Keratinocyte (primary cell): ENCODE results near the gene ALOX5AP. TPM values are rescaled to one million over a fixed set of nuclear protein-coding genes. Genes with fewer than 3 reads are reported as not detected.
A peak's percentile ranks its signal among the peaks of the same experiment; 100 is the strongest.

Source experiments
- DNase-seq: peaks from one replicate; pipeline ENCODE4 v3.0.0-alpha.2; 2011; ENCODE audit warnings: low read depth, missing footprints, low spot score
- FAIRE-seq: peaks from 2 replicates; lab custom pipeline; 2011; peaks lifted over from hg19 to GRCh38; lab: Jason Lieb, UNC
- H2AFZ ChIP-seq: 2 replicates; pipeline ENCODE4 v1.6.0; 2012; ENCODE audit warnings: low read length, control low read depth, inconsistent platforms; ENCODE audit not compliant: control insufficient read depth
- H3K27ac ChIP-seq: 2 replicates; pipeline ENCODE4 v1.5.1; 2011; ENCODE audit warnings: low read length; ENCODE audit not compliant: control insufficient read depth, insufficient read depth
- H3K27me3 ChIP-seq: 3 replicates; pipeline ENCODE4 v1.6.0; 2011; ENCODE audit warnings: low read length; ENCODE audit not compliant: control insufficient read depth, insufficient read depth; ENCODE audit errors: extremely low read depth
- H3K36me3 ChIP-seq, 2 experiments: 2 replicates in 1 of 2; 3 replicates in 1 of 2; pipeline ENCODE4 v1.5.1; 2011; ENCODE audit warnings: low read length in 2 of 2, mild to moderate bottlenecking in 1 of 2; ENCODE audit not compliant: control insufficient read depth in 2 of 2, insufficient read depth in 2 of 2; ENCODE audit errors: extremely low read depth in 1 of 2
- H3K4me1 ChIP-seq: 3 replicates; pipeline ENCODE4 v1.5.1; 2011; ENCODE audit warnings: low read length; ENCODE audit not compliant: control insufficient read depth, insufficient read depth; ENCODE audit errors: extremely low read depth
- H3K4me2 ChIP-seq: 3 replicates; pipeline ENCODE4 v1.6.0; 2011; ENCODE audit warnings: low read depth, low read length; ENCODE audit not compliant: control insufficient read depth, insufficient read depth; ENCODE audit errors: extremely low read depth
- H3K4me3 ChIP-seq, 3 experiments: fragments of 200-600 bp in 1 of 3; sonication (generic) in 1 of 3; 2 replicates in 2 of 3; 3 replicates in 1 of 3; pipeline ENCODE4 v1.5.1; 2011 to 2016; ENCODE audit warnings: low read length in 3 of 3, mild to moderate bottlenecking in 3 of 3, control low read depth in 2 of 3, inconsistent platforms in 1 of 3, low read depth in 1 of 3, mixed read lengths in 1 of 3, mixed run types in 1 of 3, moderate library complexity in 1 of 3; ENCODE audit not compliant: control insufficient read depth in 2 of 3, insufficient read depth in 2 of 3; ENCODE audit errors: extremely low read depth in 1 of 3
- H3K79me2 ChIP-seq: 2 replicates; pipeline ENCODE4 v1.6.0; 2012; ENCODE audit warnings: low read length; ENCODE audit not compliant: control insufficient read depth, insufficient read depth
- H3K9ac ChIP-seq: 3 replicates; pipeline ENCODE4 v1.6.0; 2011; ENCODE audit warnings: low read length; ENCODE audit not compliant: control insufficient read depth, insufficient read depth; ENCODE audit errors: extremely low read depth
- H3K9me1 ChIP-seq: 3 replicates; pipeline ENCODE4 v1.6.0; 2011; ENCODE audit warnings: low read length; ENCODE audit not compliant: control insufficient read depth, insufficient read depth; ENCODE audit errors: extremely low read depth
- H3K9me3 ChIP-seq: 2 replicates; pipeline ENCODE4 v1.5.1; 2012; ENCODE audit warnings: low read depth, low read length; ENCODE audit not compliant: control insufficient read depth
- H4K20me1 ChIP-seq: 3 replicates; pipeline ENCODE4 v1.6.0; 2011; ENCODE audit warnings: low read length; ENCODE audit not compliant: control insufficient read depth, insufficient read depth; ENCODE audit errors: extremely low read depth
- EZH2 ChIP-seq: IDR thresholded peaks from one replicate; pipeline ENCODE4 v1.6.1; 2012; ENCODE audit warnings: inconsistent platforms, mild to moderate bottlenecking, low read length, moderate library complexity
- dilution Hi-C: fragments of 300-500 bp; cut with MboI; formaldehyde crosslinking; loops from one replicate; pipeline ENCODE4 v1.7.0; 2020; ENCODE audit warnings: low sequenced_read_pairs; ENCODE audit not compliant: extremely low pct_ligation_motif_present
- polyA plus RNA-seq, 5 experiments: library from polyadenylated mRNA; depleted of rRNA in 3 of 5; stranded (reverse) in 3 of 5; stranded (forward) in 1 of 5; unstranded in 1 of 5; fragments of >200 nt; gene quantifications; 1 replicate in 1 of 5; 2 replicates in 3 of 5; 3 replicates in 1 of 5; pipeline versions ENCODE4 v1.2.1 to v1.2.3, GENCODE V29; 2011 to 2012; ENCODE audit warnings: missing spikeins in 2 of 5, low read depth in 1 of 5, low replicate concordance in 1 of 5
- TF ChIP-seq, protein P1 (sequence below), 3 experiments: IDR thresholded peaks in 1 of 3; conservative IDR thresholded peaks in 1 of 3; optimal IDR thresholded peaks in 1 of 3; 2 replicates in 2 of 3; 3 replicates in 1 of 3; pipeline versions ENCODE3 to v1.5.1; 2011; ENCODE audit warnings: low read length in 3 of 3, mild to moderate bottlenecking in 3 of 3, moderate library complexity in 2 of 3, control low read depth in 1 of 3, inconsistent platforms in 1 of 3; ENCODE audit not compliant: insufficient read depth in 2 of 3; ENCODE audit errors: extremely low read depth in 1 of 3

ALOX5AP gene
- polyA plus RNA-seq, 1 donor (not counting 4 experiments of a cell fraction or from before 2014, with no cell fraction given): 0.31 TPM

- TF ChIP-seq, protein P1, sequence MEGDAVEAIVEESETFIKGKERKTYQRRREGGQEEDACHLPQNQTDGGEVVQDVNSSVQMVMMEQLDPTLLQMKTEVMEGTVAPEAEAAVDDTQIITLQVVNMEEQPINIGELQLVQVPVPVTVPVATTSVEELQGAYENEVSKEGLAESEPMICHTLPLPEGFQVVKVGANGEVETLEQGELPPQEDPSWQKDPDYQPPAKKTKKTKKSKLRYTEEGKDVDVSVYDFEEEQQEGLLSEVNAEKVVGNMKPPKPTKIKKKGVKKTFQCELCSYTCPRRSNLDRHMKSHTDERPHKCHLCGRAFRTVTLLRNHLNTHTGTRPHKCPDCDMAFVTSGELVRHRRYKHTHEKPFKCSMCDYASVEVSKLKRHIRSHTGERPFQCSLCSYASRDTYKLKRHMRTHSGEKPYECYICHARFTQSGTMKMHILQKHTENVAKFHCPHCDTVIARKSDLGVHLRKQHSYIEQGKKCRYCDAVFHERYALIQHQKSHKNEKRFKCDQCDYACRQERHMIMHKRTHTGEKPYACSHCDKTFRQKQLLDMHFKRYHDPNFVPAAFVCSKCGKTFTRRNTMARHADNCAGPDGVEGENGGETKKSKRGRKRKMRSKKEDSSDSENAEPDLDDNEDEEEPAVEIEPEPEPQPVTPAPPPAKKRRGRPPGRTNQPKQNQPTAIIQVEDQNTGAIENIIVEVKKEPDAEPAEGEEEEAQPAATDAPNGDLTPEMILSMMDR (optimal IDR thresholded peaks at IDR 0.05 in 1 of 3, IDR thresholded peaks at IDR 0.05 in 1 of 3, conservative IDR thresholded peaks at IDR 0.05 in 1 of 3; ENCODE audit: extremely low read depth in 1 of 3, insufficient read depth in 2 of 3, low read length in 3 of 3): no peak
- Histone ChIP-seq H2AFZ (peak overlapping the region; percentile 68), H4K20me1 (no peaks in the 10 kb centered on the region), H3K4me1 (peaks cover 27% of the 10 kb centered on the region), H3K79me2 (no peaks in the 10 kb centered on the region), H3K27ac (no peak overlapping the region), H3K36me3 (no peaks in the 10 kb centered on the region), H3K9ac (peak overlapping the region; percentile 7), H3K4me3 (no peak overlapping the region), H3K9me1 (no peaks in the 10 kb centered on the region), H3K9me3 (no peaks in the 10 kb centered on the region), H3K4me2 (peak overlapping the region; percentile 29), H3K27me3 (no peaks in the 10 kb centered on the region)
- DNase-seq (no peak), FAIRE-seq (peak; percentile 67)
- dilution Hi-C loops: no loop called here
Measured at GRCh38 chr13:30810261-30810701, 74.9 kb downstream of the ALOX5AP start.

- Histone ChIP-seq H4K20me1 (no peaks in the 10 kb centered on the region), H3K9me3 (no peaks in the 10 kb centered on the region), H3K4me3 (no peak overlapping the region), H2AFZ (peak overlapping the region; percentile 68), H3K27ac (no peak overlapping the region), H3K79me2 (no peaks in the 10 kb centered on the region), H3K9ac (no peak overlapping the region), H3K36me3 (no peaks in the 10 kb centered on the region), H3K4me1 (peaks cover 22% of the 10 kb centered on the region), H3K27me3 (no peaks in the 10 kb centered on the region), H3K9me1 (no peaks in the 10 kb centered on the region), H3K4me2 (no peak overlapping the region)
- dilution Hi-C loops: no loop called here
- no peak for TF ChIP-seq EZH2
- TF ChIP-seq, protein P1 (optimal IDR thresholded peaks at IDR 0.05 in 1 of 3, IDR thresholded peaks at IDR 0.05 in 1 of 3, conservative IDR thresholded peaks at IDR 0.05 in 1 of 3; ENCODE audit: extremely low read depth in 1 of 3, insufficient read depth in 2 of 3, low read length in 3 of 3): no peak
- DNase-seq (no peak), FAIRE-seq (no peak)
Measured at GRCh38 chr13:30810801-30811200, 75.5 kb downstream of the ALOX5AP start.

Other genes with a start within 250 kb of the ALOX5AP start
- gene USPL1, start 117.6 kb upstream of the ALOX5AP start, polyA plus RNA-seq: 7.5 to 12.3 TPM (median 10.3 TPM) in 3 replicates
- gene MEDAG, start 170.7 kb downstream of the ALOX5AP start, polyA plus RNA-seq: 0.02 to 0.03 TPM in 2 of 3 replicates, not detected in the other
- gene TEX26, start 197.1 kb downstream of the ALOX5AP start, polyA plus RNA-seq: not detected in 3 replicates